HG03342 (cell line): ENCODE data around the gene CFAP73.
"Not testable (repeated sequence)": the region's sequence is repeated elsewhere in the genome, so short reads cannot be mapped to it uniquely, and the experiment has no call there.

Source experiments
- ATAC-seq: cut with Tn5 transposase; IDR thresholded peaks from one replicate; pipeline ENCODE4 v1.9.1; 2021; ENCODE audit warnings: mild to moderate bottlenecking, moderate library complexity; ENCODE audit not compliant: unreplicated experiment

The CFAP73 gene

DNA sequence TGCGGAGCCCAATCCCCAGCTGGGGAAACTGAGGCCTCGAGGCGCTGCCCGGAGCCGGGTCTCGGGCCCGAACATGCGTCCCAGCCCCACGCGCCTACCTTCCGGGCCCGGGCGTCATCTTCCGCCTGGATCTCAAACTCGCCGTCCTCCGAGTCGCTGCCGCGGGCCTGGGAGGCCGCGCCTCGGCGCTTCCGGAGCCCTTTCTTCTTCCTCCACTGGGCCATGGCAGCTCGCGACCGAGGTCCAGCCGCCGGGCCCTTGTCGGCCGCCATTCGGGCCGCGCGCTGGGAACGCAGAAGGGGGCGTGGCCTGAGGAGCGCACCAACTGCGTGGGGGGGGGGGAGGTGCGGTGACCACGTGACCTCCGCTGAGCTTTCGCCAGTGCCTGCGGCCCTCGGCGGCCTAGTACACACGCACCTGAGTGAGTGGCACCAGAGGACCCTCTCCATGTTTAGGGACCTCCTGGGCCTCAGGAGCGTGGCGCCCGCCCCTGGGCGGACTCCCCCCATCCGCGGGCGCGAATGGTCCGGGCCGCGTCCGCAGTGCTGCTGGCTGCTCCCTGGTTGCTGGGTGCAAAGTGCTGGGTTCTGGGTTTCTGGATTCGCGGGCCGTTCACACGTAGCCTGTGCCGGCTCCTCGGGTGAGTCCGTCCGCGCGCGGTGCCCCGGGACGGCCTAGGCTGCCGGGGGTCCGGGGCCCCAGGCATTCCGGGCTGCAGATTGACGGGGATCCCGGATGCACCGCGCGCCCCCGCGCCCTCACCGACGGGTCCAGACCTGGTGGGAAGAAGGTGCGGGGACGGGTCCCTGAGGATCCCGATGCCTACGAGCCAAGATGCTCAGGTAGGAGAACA lies 35.9 kb downstream of the CFAP73 start, which contains the start of the genes DDX54 and RITA1:
TSS of gene DDX54 (minus strand) at position 299 of the 853 bp plus-strand sequence. CDS start at position 272, 27 bp downstream.
TSS of gene RITA1 (plus strand) at position 542 of the 853 bp plus-strand sequence. CDS start 1,026 bp downstream, outside the sequence.
- peak; percentile 37 for ATAC-seq

DNA sequence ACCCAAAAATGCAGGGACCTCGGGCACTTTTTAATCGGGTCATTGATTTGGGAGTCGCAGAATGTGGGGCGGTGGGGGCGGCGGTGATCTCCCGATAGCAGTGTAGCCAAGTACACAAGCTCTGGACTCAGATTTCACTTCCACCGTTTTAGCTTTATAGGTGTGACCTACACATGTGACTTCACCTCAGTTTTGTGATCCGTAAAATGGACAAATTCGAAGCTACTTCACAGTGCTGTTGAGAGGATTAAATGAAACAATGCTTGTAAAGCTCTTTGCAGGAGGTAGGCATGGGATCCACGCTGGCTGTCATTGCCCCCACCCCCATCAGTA lies 36.5 kb downstream of the CFAP73 start:
- ATAC-seq: peak; percentile 2

DNA sequence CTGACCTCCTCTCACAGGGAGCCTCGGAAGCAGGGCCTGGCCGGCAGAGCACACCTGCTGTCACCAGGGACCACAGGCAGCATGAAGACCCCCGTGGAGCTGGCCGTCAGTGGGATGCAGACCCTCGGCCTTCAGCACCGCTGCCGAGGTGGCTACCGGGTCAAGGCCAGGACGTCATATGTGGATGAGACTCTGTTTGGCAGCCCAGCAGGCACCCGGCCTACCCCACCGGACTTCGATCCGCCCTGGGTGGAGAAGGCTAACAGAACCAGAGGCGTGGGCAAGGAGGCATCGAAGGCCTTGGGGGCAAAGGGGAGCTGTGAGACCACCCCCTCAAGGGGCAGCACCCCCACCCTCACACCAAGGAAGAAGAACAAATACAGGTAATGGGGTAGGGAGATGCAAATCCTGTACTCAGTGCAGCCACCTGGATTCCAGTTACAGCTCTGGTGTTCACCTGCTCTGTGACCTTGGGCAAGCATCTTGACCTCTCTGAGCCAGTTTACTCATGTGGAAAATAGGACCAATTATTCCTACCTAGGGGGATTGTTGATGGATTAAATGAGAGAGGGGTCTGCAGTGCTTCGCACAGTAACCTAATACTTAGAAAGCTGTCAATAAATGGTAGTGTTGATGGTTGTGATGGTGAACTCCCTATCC lies 37.3 kb downstream of the CFAP73 start:
- no peak for ATAC-seq

DNA sequence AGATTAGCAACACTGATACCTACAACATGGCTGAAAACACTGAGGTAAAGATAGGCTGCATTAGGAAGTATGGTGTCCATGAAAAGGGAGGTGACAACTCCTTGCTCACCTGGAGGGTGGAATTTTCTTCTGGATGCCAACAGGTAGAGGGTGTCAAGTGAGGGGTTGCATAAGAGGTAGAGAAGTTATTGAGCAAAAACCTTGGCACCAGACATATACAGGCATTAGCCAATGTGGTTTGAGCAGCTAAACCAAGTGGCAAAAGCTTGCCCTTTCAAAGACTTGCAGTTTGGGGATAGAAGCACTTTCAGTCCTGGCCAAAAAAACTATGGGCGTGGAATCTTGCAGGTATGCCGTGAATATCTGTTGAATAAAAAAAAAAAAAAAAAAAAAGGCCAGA lies 39.8 kb downstream of the CFAP73 start:
- no peak for ATAC-seq

DNA sequence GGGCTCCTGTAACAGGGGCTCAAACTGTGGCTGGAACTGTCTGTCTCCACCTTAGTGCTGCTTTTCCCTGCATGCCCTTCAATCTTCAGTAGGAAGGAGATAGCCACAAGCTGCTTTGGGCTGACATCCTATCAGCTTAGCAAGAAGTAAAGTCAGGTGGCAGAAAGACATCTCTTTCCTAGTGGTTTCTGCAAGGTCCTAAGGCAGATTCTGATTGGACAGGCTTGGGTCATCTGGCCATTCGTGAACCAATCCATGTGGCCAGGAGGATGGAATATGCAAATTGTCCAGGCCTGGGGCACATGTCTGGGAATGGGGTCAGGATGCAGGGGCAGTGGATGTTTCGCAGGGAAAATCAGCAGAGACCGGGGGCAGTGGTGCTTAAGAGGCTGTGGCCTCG lies 41.2 kb downstream of the CFAP73 start:
- no peak for ATAC-seq

DNA sequence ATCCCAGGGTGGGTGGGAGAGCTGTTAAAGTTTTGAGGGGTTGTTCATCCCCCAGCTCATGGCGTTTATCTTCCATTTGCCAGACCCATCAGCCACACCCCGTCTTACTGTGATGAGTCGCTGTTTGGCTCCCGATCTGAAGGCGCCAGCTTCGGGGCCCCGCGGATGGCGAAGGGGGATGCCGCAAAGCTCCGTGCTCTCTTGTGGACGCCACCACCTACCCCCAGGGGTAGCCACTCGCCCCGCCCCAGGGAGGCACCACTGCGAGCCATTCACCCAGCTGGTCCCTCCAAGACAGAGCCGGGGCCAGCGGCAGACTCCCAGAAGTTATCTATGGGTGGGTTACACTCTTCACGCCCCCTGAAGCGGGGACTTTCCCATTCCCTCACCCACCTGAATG lies 41.7 kb downstream of the CFAP73 start:
- ATAC-seq: no peak

DNA sequence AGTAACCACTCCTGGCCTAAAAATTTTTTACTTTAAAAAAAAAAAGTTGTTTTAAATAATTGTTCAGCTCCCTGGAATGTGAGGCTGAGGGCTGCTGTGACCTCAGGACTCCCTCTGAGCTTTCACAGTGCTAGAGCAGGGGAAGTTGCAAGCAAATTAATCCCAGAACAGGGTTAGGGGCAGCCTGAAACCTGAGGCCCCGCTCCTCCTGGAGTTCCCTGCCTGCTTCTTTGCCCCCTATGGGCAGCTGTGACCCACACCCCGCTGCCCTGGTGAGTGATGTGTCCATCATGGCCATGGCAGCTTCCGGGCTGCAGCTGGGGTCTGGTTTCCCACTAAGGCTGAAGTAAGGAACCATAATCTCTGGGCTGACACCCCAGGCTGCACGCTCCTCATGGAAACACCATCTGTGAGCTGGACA lies 45.5 kb downstream of the CFAP73 start:
- no peak for ATAC-seq

DNA sequence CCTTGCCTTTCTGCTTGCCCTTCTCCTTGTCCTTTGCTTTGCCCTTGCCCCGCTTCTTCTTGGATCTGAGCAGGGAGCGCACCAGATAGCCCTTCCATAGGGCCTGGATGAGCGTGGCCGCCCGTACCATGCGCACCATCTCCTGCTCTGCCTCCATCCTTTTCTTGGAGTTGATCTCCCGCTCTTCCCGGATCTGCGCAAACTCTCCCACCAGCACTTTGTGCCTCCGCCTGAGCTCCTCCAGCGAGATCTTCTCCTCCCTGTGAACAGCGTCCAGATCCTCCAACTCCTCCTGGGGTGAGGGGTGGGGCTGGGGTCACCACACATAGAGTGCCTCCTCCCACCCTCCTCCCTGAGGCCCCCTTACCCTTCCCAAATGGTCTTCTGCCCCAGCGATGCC lies 46.1 kb downstream of the CFAP73 start:
- no peak for ATAC-seq

DNA sequence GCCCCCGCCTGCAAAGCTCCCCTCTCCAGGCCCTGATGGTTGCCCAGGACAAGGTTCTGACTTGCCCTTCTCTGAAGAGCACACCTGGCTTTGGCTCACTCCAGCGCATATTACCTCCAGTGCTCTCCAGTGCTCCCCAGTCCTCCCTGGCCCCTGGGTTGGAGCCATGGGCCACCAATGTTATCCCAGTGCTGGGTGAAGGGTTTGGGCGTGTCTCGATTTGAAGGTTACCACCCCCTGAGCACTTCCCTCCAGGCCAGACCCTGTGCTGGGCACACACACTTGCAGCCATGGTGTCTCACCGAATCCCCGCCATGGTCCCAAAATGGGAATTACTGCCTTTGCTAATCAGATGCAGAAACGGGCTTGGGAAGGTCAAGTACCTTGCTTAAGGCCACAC lies 47.1 kb downstream of the CFAP73 start:
- ATAC-seq: no peak

DNA sequence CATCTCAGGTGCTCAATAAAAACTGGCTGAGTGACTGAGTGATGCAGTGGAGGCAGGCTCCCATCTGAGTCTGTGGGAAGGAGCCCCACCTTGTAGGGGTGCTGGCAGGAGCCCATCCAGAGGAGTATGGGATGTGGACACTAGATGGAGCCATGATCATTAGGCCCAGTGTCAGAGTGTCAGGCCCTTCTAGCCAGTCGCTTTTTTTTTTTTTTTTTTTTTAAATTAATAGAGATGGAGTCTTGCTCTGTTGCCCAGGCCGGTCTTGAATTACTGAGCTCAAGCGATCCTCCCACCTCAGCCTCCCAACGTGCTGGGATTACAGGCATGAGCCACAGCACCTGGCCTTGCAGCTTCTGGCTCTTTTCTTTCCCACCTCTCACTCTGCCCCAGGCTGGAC lies 47.5 kb downstream of the CFAP73 start:
- ATAC-seq: peak; percentile 85

DNA sequence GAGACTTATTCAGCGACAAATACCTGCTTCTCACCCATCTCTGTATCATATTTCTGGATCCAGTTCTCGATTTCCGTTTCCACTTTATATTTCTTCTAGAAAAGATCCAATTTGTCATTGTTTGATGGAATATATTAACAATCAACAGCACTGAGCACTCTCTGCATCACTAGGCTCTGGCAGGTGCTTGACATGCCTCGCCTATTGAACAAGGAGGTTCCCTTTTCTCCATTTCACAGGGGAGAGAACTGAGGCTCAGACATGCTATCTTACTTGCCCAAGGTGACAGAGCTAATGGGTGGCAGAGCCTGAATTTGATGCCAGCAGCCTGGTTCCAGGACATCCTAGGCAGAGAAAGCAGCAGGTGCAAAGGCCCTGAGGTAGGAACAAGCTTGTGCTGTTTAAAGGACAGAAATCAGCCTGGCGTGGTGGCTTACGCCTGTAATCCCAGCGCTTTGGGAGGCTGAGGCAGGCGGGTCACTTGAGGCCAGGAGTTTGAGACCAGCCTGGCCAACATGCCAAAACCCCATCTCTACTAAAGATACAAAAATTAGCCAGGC lies 48.1 kb downstream of the CFAP73 start:
- ATAC-seq: no peak

DNA sequence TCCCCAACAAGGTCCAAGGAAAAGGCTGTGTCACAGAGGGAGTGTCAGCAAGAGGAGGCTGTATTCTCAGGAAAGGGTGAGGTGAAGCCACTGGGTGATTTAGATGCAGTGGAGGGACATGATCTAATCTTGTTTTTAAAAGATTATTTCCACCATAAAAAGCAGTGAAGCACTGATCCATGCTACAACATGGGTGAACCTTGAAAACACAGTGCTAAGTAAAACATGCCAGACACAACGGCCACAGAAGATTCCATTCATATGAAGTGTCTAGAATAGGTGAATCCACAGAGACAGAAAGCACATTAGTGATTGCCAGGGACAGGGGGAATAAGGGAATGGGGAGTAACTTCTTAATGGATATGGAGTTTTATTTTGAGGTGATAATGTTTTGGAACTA lies 48.8 kb downstream of the CFAP73 start:
- no peak for ATAC-seq

DNA sequence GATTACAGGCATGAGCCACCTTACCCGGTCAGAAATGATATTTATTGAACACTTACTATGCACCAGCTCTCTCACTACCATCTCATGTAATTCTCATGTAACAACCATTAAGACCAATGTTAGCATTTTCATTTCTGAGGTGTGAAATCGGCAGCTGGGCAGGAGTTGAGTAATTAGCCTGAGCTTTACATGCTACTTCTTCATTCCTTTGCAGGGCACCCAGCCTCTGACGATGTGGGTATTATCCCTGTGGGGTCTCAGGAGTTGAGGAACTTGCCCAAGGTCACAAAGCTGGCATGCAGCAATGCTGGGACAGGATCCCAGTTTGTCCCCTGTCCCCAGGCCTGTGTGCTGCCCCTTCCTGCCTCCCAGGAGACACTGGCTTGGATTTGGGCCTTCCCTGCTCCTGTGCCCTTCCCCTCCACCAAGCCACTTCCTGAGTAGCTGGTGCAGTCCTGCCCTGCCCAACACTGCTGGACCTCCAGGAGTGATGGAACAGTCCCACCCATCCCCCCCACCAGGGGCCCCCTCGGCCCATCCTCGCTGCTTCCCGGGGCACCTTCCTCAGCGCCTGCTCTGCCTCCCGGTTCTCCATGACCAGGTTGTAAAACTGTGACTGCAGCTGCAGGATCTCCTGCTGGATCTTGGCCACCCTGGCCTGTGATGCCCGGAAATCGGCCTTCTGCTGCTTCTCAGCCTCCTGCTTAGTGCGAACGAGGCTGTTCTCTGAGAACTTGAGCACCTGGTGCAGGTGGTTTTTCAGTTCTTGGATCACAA lies 50.7 kb downstream of the CFAP73 start:
- ATAC-seq: no peak

DNA sequence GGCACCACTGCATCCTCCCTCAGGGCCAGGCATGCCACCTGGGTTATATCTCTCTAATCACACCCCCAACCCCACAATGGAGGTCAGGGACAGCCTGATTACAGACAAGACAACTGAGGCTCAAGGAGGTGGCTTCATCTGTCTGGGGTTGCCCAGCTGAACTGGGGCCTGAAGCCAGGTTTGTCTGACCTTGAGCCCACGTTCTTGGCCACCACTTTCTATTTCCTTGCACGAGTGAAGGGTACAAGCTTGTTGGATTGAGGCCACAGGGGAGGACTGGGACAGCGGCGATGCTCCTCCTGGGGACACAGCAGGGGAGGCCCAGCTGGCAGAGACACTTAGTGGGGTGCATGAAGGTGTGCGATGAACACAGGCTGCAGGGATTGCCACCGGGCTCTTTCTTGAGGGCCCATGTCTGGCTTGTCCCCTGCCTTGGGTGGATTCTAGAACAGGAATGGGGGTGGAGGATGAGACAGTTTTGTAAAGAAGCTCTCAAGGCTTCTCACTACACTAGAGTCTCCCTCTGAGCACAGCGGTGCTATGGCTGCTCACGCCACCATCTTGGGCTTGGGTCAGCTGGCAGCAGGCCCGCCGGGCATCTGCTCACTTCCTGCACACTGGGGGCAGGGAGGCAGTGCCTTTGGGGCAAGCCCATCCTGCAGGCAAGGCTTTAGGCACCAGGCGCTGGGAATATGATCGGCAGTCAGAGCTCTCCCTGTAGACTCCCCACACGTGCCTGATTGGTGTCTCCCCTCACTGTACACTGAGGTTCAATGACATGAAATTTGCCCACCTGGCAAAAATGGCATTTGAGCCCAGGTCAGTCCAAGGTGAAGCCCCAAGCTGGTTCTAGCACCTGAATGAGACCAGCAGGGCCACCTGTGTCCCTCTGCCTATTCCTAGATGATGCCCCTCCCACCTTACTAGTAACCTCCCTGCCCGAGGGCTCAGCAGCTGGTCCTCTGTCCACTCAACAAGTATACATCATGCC lies 52.0 kb downstream of the CFAP73 start:
- no peak for ATAC-seq

DNA sequence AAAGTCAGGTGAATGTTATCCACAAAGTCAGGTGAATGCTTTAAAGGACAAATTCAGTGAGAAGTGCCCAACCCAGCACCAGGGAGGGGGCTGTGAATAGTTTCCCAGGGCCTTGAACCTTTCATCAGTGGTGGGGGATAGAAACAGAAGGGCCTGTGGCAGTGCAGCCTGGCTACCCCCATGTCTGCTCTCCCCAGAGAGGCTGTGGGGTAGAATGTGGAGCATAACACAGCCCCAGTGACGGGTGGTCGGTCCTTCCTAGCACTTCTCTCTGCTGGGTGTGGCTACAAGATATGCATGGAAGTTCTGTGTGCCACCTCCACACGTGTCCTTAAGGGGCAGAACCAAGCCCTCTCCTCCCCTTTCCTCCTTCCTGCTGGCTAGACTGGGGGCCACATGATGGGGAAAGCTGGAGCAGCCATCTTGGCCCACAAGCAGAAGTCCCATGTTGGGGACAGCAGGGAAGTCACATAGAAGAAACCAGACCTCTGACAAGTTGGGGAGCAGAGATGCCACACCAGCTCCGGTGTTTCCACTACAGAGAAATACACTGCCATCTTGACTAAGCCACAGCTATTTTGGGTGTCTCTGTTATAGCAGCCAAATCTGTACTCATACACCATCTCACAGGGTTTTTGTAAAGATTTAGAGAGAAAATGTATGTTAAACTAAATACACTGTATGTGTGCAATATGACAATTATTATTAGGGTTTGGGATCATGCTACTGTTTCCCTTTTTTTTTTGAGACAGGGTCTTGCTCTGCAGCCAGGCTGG lies 53.0 kb downstream of the CFAP73 start:
- no peak for ATAC-seq

DNA sequence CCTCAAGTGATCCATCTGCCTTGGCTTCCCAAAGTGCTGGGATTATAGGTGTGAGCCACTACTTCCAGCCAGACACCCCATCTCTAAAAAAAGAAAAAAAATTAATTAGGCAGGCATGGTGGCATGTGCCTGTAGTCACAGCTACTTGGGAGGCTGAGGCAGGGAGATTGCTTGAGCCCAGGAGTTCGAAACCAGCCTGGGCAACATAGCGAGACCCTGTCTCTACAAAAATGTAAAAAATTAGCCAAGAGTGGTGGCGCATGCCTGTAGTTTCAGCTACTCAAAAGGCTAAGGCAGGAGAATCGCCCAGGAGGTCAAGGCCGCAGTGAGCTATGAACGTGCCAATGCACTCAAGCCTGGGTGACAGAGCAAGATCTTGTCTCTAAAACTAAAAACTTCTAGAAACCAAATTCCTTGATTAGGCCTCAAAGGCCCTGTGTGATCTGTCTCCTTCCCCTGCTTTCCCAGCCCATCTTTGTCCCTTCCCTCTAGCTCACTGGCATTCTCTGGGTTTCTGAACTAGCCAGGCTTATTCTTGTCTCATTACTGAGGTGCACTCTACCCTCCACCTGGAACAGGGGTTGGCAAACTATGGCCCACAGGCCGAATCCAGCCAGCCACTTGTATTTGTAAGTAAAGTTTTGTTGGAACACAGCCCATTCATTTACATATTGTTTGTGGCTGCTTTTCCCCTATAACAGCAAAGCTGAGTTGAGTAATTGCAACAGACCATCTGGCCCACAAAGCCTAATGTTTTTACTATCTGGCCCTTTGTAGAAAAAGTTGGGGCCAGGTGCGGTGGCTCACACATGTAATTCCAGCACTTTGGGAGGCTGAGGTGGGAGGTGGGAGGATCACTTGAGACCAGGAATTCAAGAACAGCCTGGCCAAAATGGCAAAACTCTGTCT lies 54.6 kb downstream of the CFAP73 start:
- ATAC-seq: no peak

DNA sequence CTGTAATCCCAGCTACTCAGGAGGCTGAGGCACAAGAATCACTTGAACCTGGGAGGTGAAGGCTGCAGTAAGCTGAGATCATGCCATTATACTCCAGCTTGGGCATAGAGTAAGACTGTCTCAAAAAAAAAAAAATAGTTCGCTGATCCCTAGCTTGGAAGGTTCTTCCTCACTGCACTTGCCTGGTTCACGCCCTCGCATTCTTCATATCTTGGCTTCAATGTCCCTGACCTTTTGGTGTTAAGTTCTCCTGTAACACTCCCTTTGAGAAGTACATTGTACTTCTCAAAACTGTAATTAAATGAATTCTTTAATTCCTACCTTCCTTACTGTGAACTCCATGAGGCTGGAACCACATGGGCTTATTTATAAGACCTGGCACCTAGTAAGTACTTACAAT lies 55.3 kb downstream of the CFAP73 start:
- ATAC-seq: no peak

DNA sequence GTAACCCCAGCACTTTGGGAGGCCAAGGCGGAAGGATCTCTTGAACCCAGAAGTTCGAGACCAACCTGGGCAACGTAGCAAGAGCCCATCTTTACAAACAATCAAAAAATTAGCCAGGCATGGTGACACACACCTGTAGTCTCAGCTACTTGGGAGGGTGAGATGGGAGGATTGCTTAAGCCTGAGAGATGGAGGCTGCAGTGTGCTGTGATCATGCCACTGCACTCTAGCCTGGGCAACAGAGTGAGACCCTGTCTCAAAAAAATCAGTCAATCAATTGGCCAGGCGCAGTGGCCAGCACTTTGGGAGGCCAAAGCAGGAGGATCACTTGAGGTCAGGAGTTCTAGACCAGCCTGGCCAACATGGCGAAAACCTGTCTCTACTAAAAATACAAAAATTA lies 57.3 kb downstream of the CFAP73 start:
- ATAC-seq: not testable (repeated sequence)
